ENCODE data around the gene THTPA.

GRCh38 chr14:23530375-23531055 is 25.6 kb upstream of the THTPA start:
- TF ChIP-seq CTCF (IDR thresholded peaks at IDR 0.05; ENCODE audit: low read depth, low read length) = no peak
- TF ChIP-seq MAX (IDR thresholded peaks at IDR 0.05; ENCODE audit: low read depth, low read length) = no peak

Data from NB4 (cell line).